GM12878 (cell line): ENCODE results near the gene NPAS3.

Source experiments
- BACH1 ChIP-seq: fragments of 450-650 bp; IDR thresholded peaks from 2 replicates; pipeline ENCODE4 v1.6.1; 2017; ENCODE audit warnings: mild to moderate bottlenecking, borderline replicate concordance
- EP300 ChIP-seq, 2 experiments: fragments of 150-350 bp in 1 of 2; IDR thresholded peaks; 2 replicates each; pipeline ENCODE4 v1.6.1; 2011 to 2012; ENCODE audit warnings: low read depth in 2 of 2, low read length in 2 of 2, borderline replicate concordance in 1 of 2, improper control_type of control experiment in 1 of 2, inconsistent platforms in 1 of 2; ENCODE audit not compliant: control insufficient read depth in 1 of 2
- POLR2A ChIP-seq: IDR thresholded peaks from 2 replicates; pipeline ENCODE4 v1.6.1; 2011; ENCODE audit warnings: low read depth, mild to moderate bottlenecking, low read length
- TF ChIP-seq, protein P1 (sequence below): IDR thresholded peaks from 2 replicates; pipeline ENCODE4 v1.6.1; 2012; ENCODE audit warnings: mild to moderate bottlenecking, low read depth, low read length

DNA sequence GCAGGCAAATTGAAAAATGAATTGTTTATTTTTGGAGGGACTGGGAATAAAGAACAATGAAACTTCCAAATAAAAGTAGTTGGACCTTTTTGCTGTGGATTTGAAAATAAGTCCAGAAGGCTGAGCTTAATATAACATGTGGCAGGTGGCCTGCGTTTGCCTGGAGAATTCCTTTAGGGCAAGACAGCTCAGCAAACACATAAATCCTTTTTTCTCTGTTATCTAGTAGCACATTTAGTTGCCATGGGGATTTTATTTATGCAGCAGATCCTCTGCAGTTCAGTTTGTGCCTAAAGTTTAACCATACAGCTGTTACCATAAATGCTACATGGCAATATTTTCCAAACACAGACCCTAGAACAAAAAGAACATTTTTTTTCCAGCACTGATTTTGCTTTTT is 180.0 kb downstream of the NPAS3 start:
- no peak for TF ChIP-seq POLR2A
- no peak for TF ChIP-seq EP300 (IDR thresholded peaks at IDR 0.05; ENCODE audit: borderline replicate concordance in 1 of 2, control insufficient read depth in 1 of 2, low read depth in 2 of 2, low read length in 2 of 2)
- TF ChIP-seq, protein P1, sequence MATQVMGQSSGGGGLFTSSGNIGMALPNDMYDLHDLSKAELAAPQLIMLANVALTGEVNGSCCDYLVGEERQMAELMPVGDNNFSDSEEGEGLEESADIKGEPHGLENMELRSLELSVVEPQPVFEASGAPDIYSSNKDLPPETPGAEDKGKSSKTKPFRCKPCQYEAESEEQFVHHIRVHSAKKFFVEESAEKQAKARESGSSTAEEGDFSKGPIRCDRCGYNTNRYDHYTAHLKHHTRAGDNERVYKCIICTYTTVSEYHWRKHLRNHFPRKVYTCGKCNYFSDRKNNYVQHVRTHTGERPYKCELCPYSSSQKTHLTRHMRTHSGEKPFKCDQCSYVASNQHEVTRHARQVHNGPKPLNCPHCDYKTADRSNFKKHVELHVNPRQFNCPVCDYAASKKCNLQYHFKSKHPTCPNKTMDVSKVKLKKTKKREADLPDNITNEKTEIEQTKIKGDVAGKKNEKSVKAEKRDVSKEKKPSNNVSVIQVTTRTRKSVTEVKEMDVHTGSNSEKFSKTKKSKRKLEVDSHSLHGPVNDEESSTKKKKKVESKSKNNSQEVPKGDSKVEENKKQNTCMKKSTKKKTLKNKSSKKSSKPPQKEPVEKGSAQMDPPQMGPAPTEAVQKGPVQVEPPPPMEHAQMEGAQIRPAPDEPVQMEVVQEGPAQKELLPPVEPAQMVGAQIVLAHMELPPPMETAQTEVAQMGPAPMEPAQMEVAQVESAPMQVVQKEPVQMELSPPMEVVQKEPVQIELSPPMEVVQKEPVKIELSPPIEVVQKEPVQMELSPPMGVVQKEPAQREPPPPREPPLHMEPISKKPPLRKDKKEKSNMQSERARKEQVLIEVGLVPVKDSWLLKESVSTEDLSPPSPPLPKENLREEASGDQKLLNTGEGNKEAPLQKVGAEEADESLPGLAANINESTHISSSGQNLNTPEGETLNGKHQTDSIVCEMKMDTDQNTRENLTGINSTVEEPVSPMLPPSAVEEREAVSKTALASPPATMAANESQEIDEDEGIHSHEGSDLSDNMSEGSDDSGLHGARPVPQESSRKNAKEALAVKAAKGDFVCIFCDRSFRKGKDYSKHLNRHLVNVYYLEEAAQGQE: no peak
- TF ChIP-seq BACH1: no peak
